ENCODE results near the gene CIC. TPM values are rescaled to one million over a fixed set of nuclear protein-coding genes. Genes with fewer than 3 reads are reported as not detected.

CIC gene
- total and polyA plus RNA-seq, 3 donors from 2014 or later, result 95.6 to 181 (median 163) TPM

- intact Hi-C loops (cut with DNase I; ENCODE audit: low total_unique reads), result no loop called here
- 84 to 91% methylated on average over 13 to 22 of the region's 22 CpGs for WGBS, 2 donors
- Histone ChIP-seq H3K27ac (no peak overlapping the region), H3K9me3 (no peaks in the 10 kb centered on the region), H3K27me3 (no peaks in the 10 kb centered on the region), H3K4me3 (no peak overlapping the region), H3K36me3 (ENCODE audit: low read depth, missing control alignments) (no peaks in the 10 kb centered on the region), H3K4me1 (peaks cover 24% of the 10 kb centered on the region)
- DNase-seq, result no peak
- TF ChIP-seq CTCF (IDR thresholded peaks at IDR 0.05) (no peak), POLR2A (IDR thresholded peaks at IDR 0.05) (no peak)
Measured at GRCh38 chr19:42288881-42289555, 20.0 kb downstream of the CIC start.

- Histone ChIP-seq H3K27me3 (no peaks in the 10 kb centered on the region), H3K4me3 (no peak overlapping the region), H3K27ac (no peak overlapping the region), H3K36me3 (ENCODE audit: low read depth, missing control alignments) (no peaks in the 10 kb centered on the region), H3K4me1 (peaks cover 24% of the 10 kb centered on the region), H3K9me3 (no peaks in the 10 kb centered on the region)
- no peak for DNase-seq
- TF ChIP-seq CTCF (IDR thresholded peaks at IDR 0.05) (no peak), POLR2A (IDR thresholded peaks at IDR 0.05) (no peak)
- WGBS, 2 donors, result 91 to 94% methylated on average over 4 to 8 of the region's 8 CpGs
- intact Hi-C loops (cut with DNase I; ENCODE audit: low total_unique reads), result loop anchor here (5.0 kb wide), 1 partner anchor 42 kb away; no protein-coding TSS in a partner anchor
Measured at GRCh38 chr19:42289556-42290041, 20.5 kb downstream of the CIC start.

GRCh38 chr19:42290136-42290522 lies 21.1 kb downstream of the CIC start:
- Histone ChIP-seq H3K27me3 (no peaks in the 10 kb centered on the region), H3K9me3 (no peaks in the 10 kb centered on the region), H3K36me3 (ENCODE audit: low read depth, missing control alignments) (no peaks in the 10 kb centered on the region), H3K27ac (no peak overlapping the region), H3K4me3 (no peak overlapping the region), H3K4me1 (peaks cover 19% of the 10 kb centered on the region)
- WGBS, 2 donors, result 77 to 83% methylated on average over 11 to 13 of the region's 13 CpGs
- TF ChIP-seq POLR2A (IDR thresholded peaks at IDR 0.05) (no peak), CTCF (IDR thresholded peaks at IDR 0.05) (no peak)
- DNase-seq, result no peak
- intact Hi-C loops (cut with DNase I; ENCODE audit: low total_unique reads), result loop anchor here (5.0 kb wide), 1 partner anchor 43 kb away; no protein-coding TSS in a partner anchor

GRCh38 chr19:42290523-42291434 lies 21.7 kb downstream of the CIC start:
- TF ChIP-seq CTCF (IDR thresholded peaks at IDR 0.05) (peak; percentile 25 to 40 (median 29)), POLR2A (IDR thresholded peaks at IDR 0.05) (no peak)
- Histone ChIP-seq H3K36me3 (ENCODE audit: low read depth, missing control alignments) (no peaks in the 10 kb centered on the region), H3K4me1 (peaks cover 12% of the 10 kb centered on the region), H3K27ac (no peak overlapping the region), H3K27me3 (no peaks in the 10 kb centered on the region), H3K9me3 (no peaks in the 10 kb centered on the region), H3K4me3 (no peak overlapping the region)
- 78 to 83% methylated on average over 9 to 31 of the region's 31 CpGs for WGBS, 2 donors
- DNase-seq, result no peak
- intact Hi-C loops (cut with DNase I; ENCODE audit: low total_unique reads), result loop anchor here (5.0 kb wide), 1 partner anchor 43 kb away; no protein-coding TSS in a partner anchor
